Activated CD4-positive, alpha-beta T cell treated with anti-CD3 and anti-CD28 coated beads, Interleukin-2, amount 10 ng/mL, durations not matched to agents 7 days and 5 days (primary cell): ENCODE results near the gene SYT1. TPM values are rescaled to one million over a fixed set of nuclear protein-coding genes. Genes with fewer than 3 reads are reported as not detected.

Experiments
- CTCF ChIA-PET: fragments of 350-600 bp; sonication (Branson Sonifier 250); formaldehyde crosslinking; loops from one replicate; lab custom pipeline; 2021; ENCODE audit warnings: antibody characterized with exemption; lab: Charles Lee
- POLR2A ChIA-PET: fragments of 350-600 bp; sonication (Branson Sonifier 250); formaldehyde crosslinking; loops from one replicate; lab custom pipeline; 2021; ENCODE audit warnings: antibody characterized with exemption; lab: Charles Lee
- DNase-seq: peaks from one replicate; pipeline ENCODE4 v3.0.0-alpha.2; 2020
- H3K27ac Mint-ChIP-seq: one replicate; pipeline ENCODE4 v1.8.0; 2021; ENCODE audit warnings: mild to moderate bottlenecking, moderate library complexity, mixed read lengths
- H3K27me3 Mint-ChIP-seq: one replicate; pipeline ENCODE4 v1.8.0; 2021; ENCODE audit warnings: mixed read lengths
- H3K36me3 Mint-ChIP-seq: one replicate; pipeline ENCODE4 v1.8.0; 2021; ENCODE audit warnings: low read depth, mixed read lengths
- H3K4me1 Mint-ChIP-seq: one replicate; pipeline ENCODE4 v1.8.0; 2021; ENCODE audit warnings: mixed read lengths
- H3K4me3 Mint-ChIP-seq: one replicate; pipeline ENCODE4 v1.8.0; 2021; ENCODE audit warnings: mild to moderate bottlenecking, moderate library complexity, mixed read lengths
- H3K9me3 Mint-ChIP-seq: one replicate; pipeline ENCODE4 v1.8.0; 2021; ENCODE audit warnings: mixed read lengths
- total RNA-seq, 2 experiments: library from RNA; stranded (reverse); gene quantifications; one replicate each; pipeline ENCODE4 v1.2.3, GENCODE V29; 2021

The SYT1 gene
- total RNA-seq, 2 experiments from 2014 or later: not detected

DNA sequence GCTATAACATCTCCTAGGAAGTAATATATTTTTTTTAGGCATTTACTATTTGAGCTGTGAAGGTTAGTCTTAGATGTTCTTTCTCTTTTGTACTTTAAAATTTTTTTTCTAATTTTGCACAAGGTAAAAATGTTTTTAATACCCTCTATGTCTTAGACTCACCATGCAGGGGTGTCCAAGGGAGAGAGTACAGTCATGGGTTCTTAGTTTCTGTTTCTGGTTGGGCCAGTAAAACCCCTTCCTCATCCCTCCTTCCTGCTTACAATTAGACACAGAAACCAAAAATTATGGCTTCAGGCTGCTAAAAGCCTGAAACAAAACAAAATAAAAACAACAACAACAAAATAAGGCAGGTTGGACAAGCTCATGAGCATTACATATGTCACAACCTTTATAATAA, 193.0 kb downstream of the SYT1 start:
- POLR2A ChIA-PET: no interaction called here
- no peaks in the 10 kb centered on the region for H3K4me1 Mint-ChIP-seq
- no peak overlapping the region for H3K27ac Mint-ChIP-seq
- no peaks in the 10 kb centered on the region for H3K9me3 Mint-ChIP-seq
- H3K4me3 Mint-ChIP-seq: no peak overlapping the region
- no peak for DNase-seq
- no peaks in the 10 kb centered on the region for H3K36me3 Mint-ChIP-seq
- H3K27me3 Mint-ChIP-seq: no peaks in the 10 kb centered on the region
- CTCF ChIA-PET: no interaction called here

DNA sequence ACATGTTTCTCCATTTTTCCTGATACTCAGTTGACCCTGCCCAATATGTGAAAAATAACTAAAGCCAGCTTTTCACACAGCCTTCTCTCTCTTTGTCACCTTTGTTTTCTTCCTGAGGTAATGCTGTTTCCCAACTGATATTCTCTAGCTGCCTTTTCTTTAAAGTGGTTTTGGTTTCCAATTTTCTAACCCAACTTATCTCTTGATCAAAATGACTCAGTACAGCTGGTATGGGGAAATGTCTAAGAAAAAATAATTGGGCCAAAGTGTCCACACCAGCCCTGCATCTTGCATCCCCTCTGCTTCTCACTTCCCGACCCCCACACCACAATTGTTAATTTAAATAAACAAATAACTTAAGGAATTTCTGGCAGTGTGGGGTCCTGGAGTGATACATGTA, 193.8 kb downstream of the SYT1 start:
- DNase-seq: no peak
- POLR2A ChIA-PET: no interaction called here
- H3K4me1 Mint-ChIP-seq: no peaks in the 10 kb centered on the region

DNA sequence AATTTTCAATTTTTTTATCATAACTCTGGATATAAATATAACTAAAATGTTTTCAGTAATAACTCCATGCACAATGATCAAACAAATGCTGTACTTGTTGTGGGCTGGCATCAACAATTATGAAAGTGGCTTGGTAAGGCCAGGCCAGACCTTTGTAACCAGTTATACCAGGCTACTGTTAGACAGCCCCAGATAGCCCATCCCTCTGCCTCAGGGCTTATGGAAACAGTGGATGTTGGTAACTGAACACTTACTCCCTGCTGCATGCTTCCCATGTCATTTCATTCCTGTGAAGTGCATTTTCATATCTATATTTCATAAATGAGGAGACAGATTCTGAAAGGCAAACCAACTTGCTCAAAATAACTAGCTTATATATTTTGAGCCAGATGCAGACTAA, 195.0 kb downstream of the SYT1 start:
- H3K4me1 Mint-ChIP-seq: no peaks in the 10 kb centered on the region
- no peak overlapping the region for H3K4me3 Mint-ChIP-seq
- no peak for DNase-seq
- no peak overlapping the region for H3K27ac Mint-ChIP-seq
- CTCF ChIA-PET: no interaction called here
- POLR2A ChIA-PET: no interaction called here
- no peaks in the 10 kb centered on the region for H3K27me3 Mint-ChIP-seq
- H3K36me3 Mint-ChIP-seq: no peaks in the 10 kb centered on the region
- H3K9me3 Mint-ChIP-seq: no peaks in the 10 kb centered on the region

More for the DNA sequence above, 193.8 kb downstream of the SYT1 start:
- Mint-ChIP-seq H3K27ac (no peak overlapping the region), H3K36me3 (no peaks in the 10 kb centered on the region), H3K4me3 (no peak overlapping the region), H3K27me3 (no peaks in the 10 kb centered on the region), H3K9me3 (no peaks in the 10 kb centered on the region)
- CTCF ChIA-PET: no interaction called here

DNA sequence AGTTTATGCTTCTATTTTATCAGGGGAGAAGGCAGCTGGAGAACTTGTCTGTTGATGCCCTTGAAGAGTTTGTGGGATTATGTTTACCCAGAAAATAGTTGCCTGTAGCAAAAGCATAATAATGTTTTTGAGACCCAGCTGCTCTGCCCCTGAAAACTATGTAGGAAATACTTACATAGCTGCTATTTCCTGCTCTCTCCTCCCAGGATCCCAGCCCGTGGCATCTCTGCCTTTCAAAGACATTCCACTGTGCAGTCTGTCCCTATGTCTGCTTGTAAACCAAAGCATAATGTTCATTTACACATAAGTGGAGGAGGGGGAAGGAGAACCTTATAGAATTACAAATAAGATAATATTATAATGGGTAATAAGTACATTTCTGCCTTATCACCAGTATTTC, 198.7 kb downstream of the SYT1 start:
- no peaks in the 10 kb centered on the region for H3K36me3 Mint-ChIP-seq
- ChIA-PET POLR2A (no interaction called here), CTCF (no interaction called here)
- no peak for DNase-seq
- no peak overlapping the region for H3K4me3 Mint-ChIP-seq
- H3K4me1 Mint-ChIP-seq: no peaks in the 10 kb centered on the region
- no peaks in the 10 kb centered on the region for H3K9me3 Mint-ChIP-seq
- no peaks in the 10 kb centered on the region for H3K27me3 Mint-ChIP-seq
- H3K27ac Mint-ChIP-seq: no peak overlapping the region

DNA sequence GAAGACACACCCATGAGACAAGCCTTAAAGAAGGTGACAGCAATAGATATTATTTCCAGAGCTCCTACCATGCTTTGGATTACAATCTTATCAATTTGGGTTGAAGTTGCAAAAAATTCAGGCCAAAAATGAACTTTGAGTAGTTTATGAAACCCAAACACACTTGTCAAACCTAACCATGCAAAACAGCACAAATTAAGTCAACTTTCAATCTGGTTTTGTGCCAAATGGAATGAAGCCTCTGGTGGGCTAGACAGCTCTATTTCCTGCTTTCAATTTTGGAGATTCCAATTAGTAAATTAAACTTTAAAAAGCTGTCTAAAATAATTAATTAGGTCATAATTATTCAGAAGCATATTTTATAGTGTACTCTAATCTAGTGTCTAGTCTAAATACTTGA, 203.4 kb downstream of the SYT1 start:
- no peaks in the 10 kb centered on the region for H3K27me3 Mint-ChIP-seq
- H3K4me1 Mint-ChIP-seq: peaks cover 3% of the 10 kb centered on the region
- DNase-seq: no peak
- POLR2A ChIA-PET: no interaction called here
- H3K27ac Mint-ChIP-seq: no peak overlapping the region
- H3K36me3 Mint-ChIP-seq: no peaks in the 10 kb centered on the region
- CTCF ChIA-PET: no interaction called here
- no peaks in the 10 kb centered on the region for H3K9me3 Mint-ChIP-seq
- H3K4me3 Mint-ChIP-seq: no peak overlapping the region

DNA sequence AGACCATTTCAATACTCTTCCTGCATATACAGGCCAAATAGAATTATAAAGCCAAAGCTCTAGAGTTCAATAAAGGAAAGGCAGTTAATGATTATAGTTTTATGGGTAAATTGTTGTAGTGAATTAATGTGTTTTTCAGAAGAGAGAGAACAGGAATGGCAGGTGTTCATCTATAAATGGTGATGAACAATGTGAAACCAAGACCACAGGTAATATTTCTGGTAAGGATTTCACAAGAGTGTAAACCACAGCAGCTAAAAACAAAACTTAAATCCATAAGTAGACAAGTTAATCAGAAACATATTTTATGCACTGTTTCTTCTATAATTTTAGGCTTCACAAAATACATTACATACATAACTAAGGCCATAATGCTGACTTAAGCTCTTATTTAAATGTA, 204.4 kb downstream of the SYT1 start:
- peaks cover 3% of the 10 kb centered on the region for H3K4me1 Mint-ChIP-seq
- H3K4me3 Mint-ChIP-seq: no peak overlapping the region
- H3K36me3 Mint-ChIP-seq: no peaks in the 10 kb centered on the region
- CTCF ChIA-PET: no interaction called here
- POLR2A ChIA-PET: no interaction called here
- H3K27ac Mint-ChIP-seq: no peak overlapping the region
- no peak for DNase-seq
- H3K27me3 Mint-ChIP-seq: no peaks in the 10 kb centered on the region
- H3K9me3 Mint-ChIP-seq: no peaks in the 10 kb centered on the region

DNA sequence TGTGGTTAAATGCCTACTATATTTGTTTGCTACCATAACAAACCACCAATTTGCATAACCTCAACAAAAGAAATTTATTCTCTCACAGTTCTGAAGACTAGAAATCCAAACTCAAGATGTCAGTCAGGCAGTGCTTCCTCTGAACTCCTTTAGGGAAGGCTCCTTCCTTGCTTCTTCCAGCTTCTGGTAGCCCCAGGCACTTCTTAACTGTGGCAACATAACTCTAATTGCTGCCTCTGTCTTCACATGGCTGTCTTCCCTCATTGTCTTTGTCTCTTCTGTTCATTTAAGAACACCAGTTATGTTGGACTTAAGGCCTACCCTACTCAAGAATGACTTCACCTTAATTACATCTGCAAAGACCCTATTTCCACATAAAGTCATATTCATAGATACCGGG, 206.9 kb downstream of the SYT1 start:
- CTCF ChIA-PET: no interaction called here

DNA sequence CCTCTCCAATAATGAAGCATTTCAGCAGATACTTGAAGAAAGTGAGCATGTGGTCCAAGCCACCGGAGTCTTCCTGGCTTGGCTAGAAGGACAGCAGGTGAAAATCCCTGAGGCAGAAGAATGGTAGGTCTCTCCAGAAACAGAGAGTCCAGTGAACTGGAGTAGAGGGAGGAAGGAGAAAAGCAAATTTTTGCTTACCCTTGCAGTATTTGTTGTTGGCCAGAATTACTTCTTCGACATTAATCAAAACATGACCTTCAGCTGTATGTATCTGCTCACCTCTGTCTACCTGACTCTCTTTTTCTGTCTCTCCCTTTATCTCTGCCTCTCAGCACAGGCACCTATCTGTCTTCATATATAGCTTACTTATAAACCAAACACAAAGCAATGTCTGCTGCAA, 208.9 kb downstream of the SYT1 start:
- Mint-ChIP-seq H3K36me3 (no peaks in the 10 kb centered on the region), H3K4me3 (no peak overlapping the region), H3K4me1 (peaks cover 3% of the 10 kb centered on the region), H3K9me3 (no peaks in the 10 kb centered on the region), H3K27ac (no peak overlapping the region), H3K27me3 (no peaks in the 10 kb centered on the region)
- ChIA-PET POLR2A (no interaction called here), CTCF (interaction anchor here (0.6 kb wide), 1 partner anchor 36 kb away, joined by 3 read pairs; no protein-coding TSS in a partner anchor)
- no peak for DNase-seq

More for the DNA sequence above, 206.9 kb downstream of the SYT1 start:
- no peak for DNase-seq
- no peak overlapping the region for H3K4me3 Mint-ChIP-seq
- H3K36me3 Mint-ChIP-seq: no peaks in the 10 kb centered on the region
- POLR2A ChIA-PET: no interaction called here
- H3K27me3 Mint-ChIP-seq: no peaks in the 10 kb centered on the region
- H3K27ac Mint-ChIP-seq: no peak overlapping the region
- H3K9me3 Mint-ChIP-seq: no peaks in the 10 kb centered on the region
- H3K4me1 Mint-ChIP-seq: peaks cover 3% of the 10 kb centered on the region

DNA sequence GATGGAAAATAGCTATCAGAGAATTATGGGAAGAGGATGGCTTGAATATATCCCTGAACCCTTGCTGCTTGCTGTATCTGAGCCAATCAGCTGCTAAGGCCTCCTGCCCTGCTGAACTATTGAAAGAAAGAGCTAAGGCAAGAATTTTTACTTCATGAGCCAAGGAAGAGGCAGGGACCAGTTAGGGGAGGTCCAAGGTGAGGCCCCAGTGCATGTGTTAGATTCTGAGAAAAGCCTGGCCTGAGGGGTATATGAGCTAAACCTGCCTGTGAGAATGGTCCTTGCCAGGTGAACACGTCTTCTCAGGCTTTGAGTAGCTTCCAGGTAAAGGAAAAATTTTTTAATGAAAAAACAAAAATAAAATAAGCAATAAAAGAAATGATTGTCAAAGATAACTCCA, 218.0 kb downstream of the SYT1 start:
- ChIA-PET POLR2A (no interaction called here), CTCF (no interaction called here)
- Mint-ChIP-seq H3K4me3 (no peak overlapping the region), H3K36me3 (no peaks in the 10 kb centered on the region), H3K4me1 (no peaks in the 10 kb centered on the region), H3K9me3 (no peaks in the 10 kb centered on the region), H3K27ac (no peak overlapping the region), H3K27me3 (no peaks in the 10 kb centered on the region)
- no peak for DNase-seq

DNA sequence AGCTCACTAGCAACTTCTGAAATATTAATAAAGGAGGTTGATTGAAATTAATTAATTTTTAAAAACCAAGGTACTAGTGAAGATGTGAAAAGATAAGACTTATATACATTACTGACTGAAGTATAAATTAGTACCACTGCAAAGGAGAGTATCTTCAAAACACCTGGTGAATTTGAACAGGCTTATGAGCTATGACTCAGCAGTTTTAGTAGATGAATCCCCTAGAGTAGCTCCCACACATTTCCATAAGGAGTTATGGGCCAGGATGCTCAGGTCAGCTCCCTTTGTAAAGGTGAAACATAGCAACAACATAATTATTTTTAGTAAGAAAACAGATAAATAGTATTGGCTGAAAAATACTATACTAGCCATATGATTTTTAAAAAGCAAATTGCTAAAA, 218.6 kb downstream of the SYT1 start:
- Mint-ChIP-seq H3K27me3 (no peaks in the 10 kb centered on the region), H3K4me3 (no peak overlapping the region), H3K4me1 (no peaks in the 10 kb centered on the region), H3K27ac (no peak overlapping the region), H3K36me3 (no peaks in the 10 kb centered on the region), H3K9me3 (no peaks in the 10 kb centered on the region)
- CTCF ChIA-PET: interaction anchor here (0.6 kb wide), 1 partner anchor 89 kb away, joined by 3 read pairs; no protein-coding TSS in a partner anchor
- POLR2A ChIA-PET: no interaction called here
- no peak for DNase-seq

DNA sequence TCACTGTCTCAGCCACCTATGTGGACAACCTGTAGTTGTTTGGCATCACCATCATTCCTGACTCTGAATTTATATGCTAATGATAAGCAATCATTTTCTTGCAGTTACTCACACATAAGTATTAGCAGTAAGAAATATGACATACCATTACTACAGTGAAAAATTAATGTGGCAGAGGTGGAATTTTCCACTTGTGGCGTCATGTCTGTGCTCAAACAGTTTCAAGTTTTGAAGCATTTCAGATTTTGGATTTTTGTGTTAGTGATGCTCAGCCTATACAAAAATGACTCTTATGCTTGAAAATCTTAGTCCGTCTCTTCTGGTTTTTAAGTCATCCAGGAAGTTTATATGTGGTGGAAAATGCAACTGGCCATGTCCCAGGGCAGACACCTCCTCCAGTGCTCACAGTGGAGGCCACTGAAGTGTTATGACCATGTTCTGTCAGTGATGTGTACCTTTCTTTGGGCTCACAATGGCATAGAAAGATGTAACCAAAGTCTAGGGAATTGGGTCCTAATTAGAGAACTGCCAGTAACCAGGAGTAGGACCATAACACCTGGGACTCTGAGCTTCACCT, 220.6 kb downstream of the SYT1 start:
- ChIA-PET CTCF (no interaction called here), POLR2A (no interaction called here)
- H3K27me3 Mint-ChIP-seq: no peaks in the 10 kb centered on the region

DNA sequence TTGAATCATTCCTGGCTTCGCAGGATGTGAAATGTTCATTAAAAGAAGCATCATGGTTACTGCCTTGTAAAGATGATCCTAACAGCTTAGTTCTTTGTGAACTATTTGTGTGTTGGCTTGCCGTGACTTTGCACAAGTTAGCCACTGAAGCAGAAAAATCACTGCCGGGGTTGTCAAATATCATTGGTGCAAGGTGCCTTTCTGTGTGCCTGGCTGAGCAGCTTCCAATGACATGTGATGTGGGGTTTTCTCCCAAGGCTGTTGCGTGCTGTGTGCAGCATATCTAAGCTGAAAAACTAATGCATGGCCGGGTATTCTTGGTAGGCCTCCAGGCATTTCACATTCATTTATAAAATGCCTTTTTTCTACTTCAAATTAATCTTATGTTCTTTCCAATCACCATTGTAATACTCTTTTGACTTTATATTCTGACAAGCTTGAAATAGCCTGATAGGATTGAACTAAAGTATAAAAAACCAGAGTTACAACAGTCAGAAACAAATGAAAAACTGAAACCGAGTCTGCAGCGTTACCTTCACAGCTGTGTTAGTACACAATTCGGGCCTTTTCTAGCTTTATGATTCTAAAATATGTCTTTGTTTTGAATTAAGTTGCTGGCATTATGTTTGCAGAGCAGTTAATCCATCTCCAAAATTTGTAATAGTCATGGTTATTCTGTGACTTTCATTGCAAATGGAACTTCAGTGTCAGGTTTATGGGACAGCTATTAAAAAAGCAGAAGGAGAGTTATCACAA, 222.1 kb downstream of the SYT1 start:
- no peak for DNase-seq
- Mint-ChIP-seq H3K9me3 (no peaks in the 10 kb centered on the region), H3K4me1 (no peaks in the 10 kb centered on the region), H3K4me3 (no peak overlapping the region), H3K27me3 (no peaks in the 10 kb centered on the region), H3K27ac (no peak overlapping the region), H3K36me3 (no peaks in the 10 kb centered on the region)
- ChIA-PET POLR2A (no interaction called here), CTCF (no interaction called here)

More for the DNA sequence above, 220.6 kb downstream of the SYT1 start:
- DNase-seq: no peak
- H3K9me3 Mint-ChIP-seq: no peaks in the 10 kb centered on the region
- H3K36me3 Mint-ChIP-seq: no peaks in the 10 kb centered on the region
- no peak overlapping the region for H3K27ac Mint-ChIP-seq
- no peak overlapping the region for H3K4me3 Mint-ChIP-seq
- no peaks in the 10 kb centered on the region for H3K4me1 Mint-ChIP-seq

DNA sequence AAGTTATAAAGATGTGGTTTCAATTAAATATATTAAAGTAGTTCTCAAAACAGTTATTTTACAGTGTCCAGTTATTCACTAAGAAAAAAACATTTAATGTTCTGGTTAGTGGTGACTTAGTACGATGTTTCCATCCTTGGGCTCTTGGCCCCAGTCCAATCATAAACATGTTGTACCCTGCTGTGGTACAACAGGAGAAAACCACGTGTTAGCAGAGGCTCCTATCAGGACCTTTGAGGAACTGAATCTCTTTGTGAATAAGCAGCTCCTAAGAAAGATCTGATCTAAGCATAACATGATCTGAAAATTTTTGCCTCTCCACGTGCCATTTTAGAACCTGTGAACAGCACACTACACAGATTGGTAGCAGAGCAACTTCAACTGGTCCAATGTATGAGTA, 234.0 kb downstream of the SYT1 start:
- DNase-seq: no peak
- H3K36me3 Mint-ChIP-seq: no peaks in the 10 kb centered on the region
- H3K4me3 Mint-ChIP-seq: no peak overlapping the region
- no peak overlapping the region for H3K27ac Mint-ChIP-seq
- H3K27me3 Mint-ChIP-seq: no peaks in the 10 kb centered on the region
- no peaks in the 10 kb centered on the region for H3K9me3 Mint-ChIP-seq
- ChIA-PET POLR2A (no interaction called here), CTCF (no interaction called here)
- no peaks in the 10 kb centered on the region for H3K4me1 Mint-ChIP-seq

DNA sequence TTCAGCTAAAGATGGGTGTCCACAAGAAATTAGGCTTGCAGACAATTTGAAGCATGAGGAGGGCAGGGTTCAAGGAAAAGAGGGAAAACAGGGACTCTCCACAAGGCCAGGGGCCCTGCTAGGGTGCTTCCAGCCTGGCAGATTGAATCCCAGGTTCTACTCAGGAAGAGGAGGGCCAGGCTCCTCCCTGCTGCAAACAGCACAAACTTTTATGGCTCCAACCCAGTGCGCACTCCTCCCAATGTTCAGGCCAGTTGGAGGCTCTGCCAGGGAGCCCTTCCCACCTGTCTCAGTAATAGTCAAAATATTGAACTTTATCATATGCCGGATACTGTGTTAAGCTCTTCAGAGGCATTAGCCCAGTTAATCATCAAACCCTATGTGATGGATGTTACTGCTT, 244.4 kb downstream of the SYT1 start:
- CTCF ChIA-PET: no interaction called here
- no peaks in the 10 kb centered on the region for H3K9me3 Mint-ChIP-seq
- H3K27ac Mint-ChIP-seq: no peak overlapping the region

More for the DNA sequence above, 244.4 kb downstream of the SYT1 start:
- Mint-ChIP-seq H3K36me3 (no peaks in the 10 kb centered on the region), H3K4me1 (no peaks in the 10 kb centered on the region), H3K4me3 (no peak overlapping the region), H3K27me3 (no peaks in the 10 kb centered on the region)
- no peak for DNase-seq
- POLR2A ChIA-PET: no interaction called here
